Suprapubic skin (tissue), 4 donors: ENCODE data around the gene NINL. TPM values are rescaled to one million over a fixed set of nuclear protein-coding genes. Genes with fewer than 3 reads are reported as not detected.

Experiments
- DNase-seq, 2 donors: peaks; one replicate each; pipeline ENCODE4 v3.0.0-alpha.2; 2019; ENCODE audit warnings: low spot score in 2 of 2
- H3K27ac ChIP-seq: fragments of 200-600 bp; sonication (generic); one replicate; pipeline ENCODE4 v1.5.1; 2019
- H3K27me3 ChIP-seq: fragments of 200-600 bp; sonication (generic); one replicate; pipeline ENCODE4 v1.5.1; 2019
- H3K36me3 ChIP-seq: fragments of 200-600 bp; sonication (generic); one replicate; pipeline ENCODE4 v1.5.1; 2019
- H3K4me1 ChIP-seq: fragments of 200-600 bp; sonication (generic); one replicate; pipeline ENCODE4 v1.5.1; 2019
- H3K4me3 ChIP-seq: fragments of 200-600 bp; sonication (generic); one replicate; pipeline ENCODE4 v1.5.1; 2019; ENCODE audit warnings: mild to moderate bottlenecking
- H3K9me3 ChIP-seq: fragments of 200-600 bp; sonication (generic); one replicate; pipeline ENCODE4 v1.5.1; 2019
- EP300 ChIP-seq: sonication (generic); formaldehyde crosslinking; IDR thresholded peaks from one replicate; pipeline ENCODE4 v1.6.1; 2017; ENCODE audit warnings: antibody characterized with exemption
- POLR2A ChIP-seq, 2 donors: fragments of 450-650 bp; IDR thresholded peaks; one replicate each; pipeline ENCODE4 v1.6.1; 2017; ENCODE audit warnings: antibody characterized with exemption in 2 of 2, mild to moderate bottlenecking in 2 of 2, moderate library complexity in 2 of 2
- POLR2AphosphoS5 ChIP-seq, 3 donors: sonication (generic); formaldehyde crosslinking; IDR thresholded peaks; one replicate each; pipeline ENCODE4 v1.6.1; 2017; ENCODE audit warnings: antibody characterized with exemption in 3 of 3
- WGBS: methylation state at CpG from one replicate; pipeline ENCODE4 v1.1.5; 2018; 5-methylcytosine and 5-hydroxymethylcytosine counted together
- total RNA-seq, 4 donors: library from RNA; depleted of rRNA; stranded (reverse); fragments of >200 nt; gene quantifications; one replicate each; pipeline ENCODE4 v1.1.0, GENCODE V29; 2016
- TF ChIP-seq, protein P1 (sequence below), 2 donors: fragments of 200-600 bp in 1 of 2; fragments of 450-650 bp in 1 of 2; sonication (generic) in 1 of 2; IDR thresholded peaks; one replicate each; pipeline ENCODE4 v1.5.1; 2016 to 2019; ENCODE audit warnings: antibody characterized with exemption in 2 of 2, mild to moderate bottlenecking in 1 of 2, moderate library complexity in 1 of 2

Gene NINL
- total RNA-seq, 4 donors from 2014 or later = 2.0 to 6.9 (median 2.6) TPM

DNA sequence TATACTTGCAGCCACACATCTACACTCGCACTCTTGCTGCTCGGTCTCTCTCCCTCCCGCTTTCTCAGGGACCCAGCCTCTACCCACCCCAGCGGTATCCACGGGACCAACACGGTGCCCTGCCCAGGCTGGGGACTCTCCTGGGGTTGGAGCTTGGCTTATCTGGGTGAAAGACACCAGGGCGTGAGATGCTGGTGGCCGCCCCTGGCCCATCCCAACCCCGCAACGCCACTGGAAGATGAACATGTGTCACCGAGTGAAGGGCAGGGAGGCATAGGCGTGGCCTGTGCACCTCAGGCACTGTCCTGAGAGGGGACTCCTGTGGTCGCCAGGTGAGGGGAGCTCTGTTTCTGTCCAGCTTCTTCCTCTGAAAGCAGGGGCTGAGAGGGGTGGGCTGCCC is 47.4 kb downstream of the NINL start:
- Histone ChIP-seq H3K4me1 (peaks cover 19% of the 10 kb centered on the region), H3K9me3 (no peaks in the 10 kb centered on the region), H3K27ac (no peak overlapping the region), H3K4me3 (no peak overlapping the region), H3K27me3 (no peaks in the 10 kb centered on the region), H3K36me3 (no peaks in the 10 kb centered on the region)
- WGBS = 94% methylated on average over 10 of the region's 13 CpGs
- TF ChIP-seq POLR2AphosphoS5 (IDR thresholded peaks at IDR 0.05) (no peak), POLR2A (IDR thresholded peaks at IDR 0.05) (no peak)
- TF ChIP-seq, protein P1, sequence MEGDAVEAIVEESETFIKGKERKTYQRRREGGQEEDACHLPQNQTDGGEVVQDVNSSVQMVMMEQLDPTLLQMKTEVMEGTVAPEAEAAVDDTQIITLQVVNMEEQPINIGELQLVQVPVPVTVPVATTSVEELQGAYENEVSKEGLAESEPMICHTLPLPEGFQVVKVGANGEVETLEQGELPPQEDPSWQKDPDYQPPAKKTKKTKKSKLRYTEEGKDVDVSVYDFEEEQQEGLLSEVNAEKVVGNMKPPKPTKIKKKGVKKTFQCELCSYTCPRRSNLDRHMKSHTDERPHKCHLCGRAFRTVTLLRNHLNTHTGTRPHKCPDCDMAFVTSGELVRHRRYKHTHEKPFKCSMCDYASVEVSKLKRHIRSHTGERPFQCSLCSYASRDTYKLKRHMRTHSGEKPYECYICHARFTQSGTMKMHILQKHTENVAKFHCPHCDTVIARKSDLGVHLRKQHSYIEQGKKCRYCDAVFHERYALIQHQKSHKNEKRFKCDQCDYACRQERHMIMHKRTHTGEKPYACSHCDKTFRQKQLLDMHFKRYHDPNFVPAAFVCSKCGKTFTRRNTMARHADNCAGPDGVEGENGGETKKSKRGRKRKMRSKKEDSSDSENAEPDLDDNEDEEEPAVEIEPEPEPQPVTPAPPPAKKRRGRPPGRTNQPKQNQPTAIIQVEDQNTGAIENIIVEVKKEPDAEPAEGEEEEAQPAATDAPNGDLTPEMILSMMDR (IDR thresholded peaks at IDR 0.05) = no peak
- no peak for DNase-seq

DNA sequence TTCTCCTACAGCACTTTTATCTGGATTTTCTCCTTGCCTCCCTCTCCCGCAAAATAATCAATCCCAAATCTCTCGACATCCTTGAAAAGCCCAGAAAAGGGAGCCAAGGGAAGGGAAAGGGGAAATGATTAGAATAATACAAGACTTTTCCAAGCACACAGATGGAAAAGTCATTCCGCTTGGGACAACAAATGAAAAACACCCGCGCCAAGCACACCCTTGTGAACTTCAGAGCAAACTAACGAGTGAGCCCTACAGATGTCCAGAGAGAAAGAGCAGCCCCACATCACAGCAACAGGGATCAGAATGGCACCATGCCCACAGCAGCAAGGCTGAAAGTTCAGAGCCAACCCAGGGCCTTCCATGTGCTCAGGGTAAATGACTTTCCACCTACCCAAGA is 49.6 kb downstream of the NINL start:
- no peak for DNase-seq
- TF ChIP-seq EP300 = no peak
- no peak for TF ChIP-seq POLR2AphosphoS5 (IDR thresholded peaks at IDR 0.05)
- TF ChIP-seq, protein P1 (IDR thresholded peaks at IDR 0.05) = no peak
- no peak for TF ChIP-seq POLR2A (IDR thresholded peaks at IDR 0.05)
- no peak overlapping the region for H3K27ac ChIP-seq
- no peaks in the 10 kb centered on the region for H3K9me3 ChIP-seq
- H3K4me3 ChIP-seq = no peak overlapping the region
- H3K36me3 ChIP-seq = no peaks in the 10 kb centered on the region
- peaks cover 19% of the 10 kb centered on the region for H3K4me1 ChIP-seq
- no peaks in the 10 kb centered on the region for H3K27me3 ChIP-seq
- 66% methylated on average over 6 of the region's 6 CpGs for WGBS

DNA sequence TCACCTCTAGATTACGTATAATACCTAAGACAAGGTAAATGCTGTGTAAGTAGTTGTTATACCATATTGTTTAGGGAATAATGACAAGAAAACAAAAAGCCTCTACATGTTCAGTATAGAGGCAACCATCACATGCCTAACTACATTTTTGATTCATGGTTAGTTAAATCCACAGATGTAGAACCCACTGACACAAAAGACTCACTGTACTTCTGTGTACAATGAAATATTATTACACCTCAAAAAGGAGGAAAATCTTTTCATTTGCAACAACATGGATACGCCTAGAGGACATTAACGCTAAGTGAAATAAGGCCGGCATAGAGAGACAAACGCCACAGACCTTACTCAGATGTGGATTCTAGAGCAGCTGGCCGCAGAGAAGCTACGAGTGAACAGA is 50.5 kb downstream of the NINL start:
- 92% methylated on average over 7 of the region's 7 CpGs for WGBS
- no peaks in the 10 kb centered on the region for H3K27me3 ChIP-seq
- TF ChIP-seq POLR2A (IDR thresholded peaks at IDR 0.05) = no peak
- TF ChIP-seq, protein P1 (IDR thresholded peaks at IDR 0.05) = no peak
- TF ChIP-seq EP300 = no peak
- TF ChIP-seq POLR2AphosphoS5 (IDR thresholded peaks at IDR 0.05) = no peak

DNA sequence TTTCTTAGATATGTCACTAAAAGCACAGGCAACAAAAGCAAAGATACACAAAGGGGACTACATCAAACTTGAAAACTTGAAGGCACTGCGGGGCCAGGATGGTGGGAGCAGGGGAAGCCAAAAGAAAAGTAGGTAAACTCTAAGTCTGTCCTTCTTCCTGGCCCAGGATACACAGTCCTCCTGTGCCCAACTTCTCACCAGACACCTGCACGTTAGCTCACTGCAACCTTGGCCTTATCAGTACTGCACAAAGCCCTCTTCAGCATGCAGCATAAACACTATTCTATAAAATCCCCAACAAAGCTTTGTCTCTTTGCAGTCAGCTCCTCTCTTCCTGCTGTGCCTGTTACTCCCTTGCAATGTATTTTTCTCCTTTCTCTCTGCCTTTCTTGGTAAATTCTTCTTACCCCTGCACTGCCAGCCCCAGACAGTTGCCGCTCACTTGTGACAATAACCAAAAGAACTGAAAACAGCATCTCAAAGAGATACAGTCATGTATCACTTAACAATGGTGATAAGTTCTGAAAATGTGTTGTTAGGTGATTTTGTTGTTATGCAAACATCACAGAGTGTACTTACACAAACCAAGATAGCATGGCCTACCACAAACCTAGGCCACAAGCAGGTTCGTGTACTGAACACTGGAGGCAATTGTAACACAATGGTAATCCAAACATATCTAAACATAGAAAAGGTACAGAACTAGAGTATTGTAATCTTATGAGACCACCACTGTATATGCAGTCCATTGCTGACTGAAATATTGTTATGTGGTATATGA is 51.2 kb downstream of the NINL start:
- H3K9me3 ChIP-seq = no peaks in the 10 kb centered on the region
- 83% methylated on average over 4 of the region's 4 CpGs for WGBS
- H3K27me3 ChIP-seq = no peaks in the 10 kb centered on the region
- H3K27ac ChIP-seq = no peak overlapping the region
- peaks cover 6% of the 10 kb centered on the region for H3K4me1 ChIP-seq
- H3K36me3 ChIP-seq = no peaks in the 10 kb centered on the region
- no peak overlapping the region for H3K4me3 ChIP-seq
- no peak for DNase-seq
- no peak for TF ChIP-seq POLR2AphosphoS5 (IDR thresholded peaks at IDR 0.05)
- no peak for TF ChIP-seq EP300
- no peak for TF ChIP-seq POLR2A (IDR thresholded peaks at IDR 0.05)
- TF ChIP-seq, protein P1 (IDR thresholded peaks at IDR 0.05) = no peak

More for the DNA sequence above, 50.5 kb downstream of the NINL start:
- peaks cover 14% of the 10 kb centered on the region for H3K4me1 ChIP-seq
- H3K36me3 ChIP-seq = no peaks in the 10 kb centered on the region
- H3K27ac ChIP-seq = no peak overlapping the region
- H3K4me3 ChIP-seq = no peak overlapping the region
- DNase-seq = no peak
- H3K9me3 ChIP-seq = no peaks in the 10 kb centered on the region

DNA sequence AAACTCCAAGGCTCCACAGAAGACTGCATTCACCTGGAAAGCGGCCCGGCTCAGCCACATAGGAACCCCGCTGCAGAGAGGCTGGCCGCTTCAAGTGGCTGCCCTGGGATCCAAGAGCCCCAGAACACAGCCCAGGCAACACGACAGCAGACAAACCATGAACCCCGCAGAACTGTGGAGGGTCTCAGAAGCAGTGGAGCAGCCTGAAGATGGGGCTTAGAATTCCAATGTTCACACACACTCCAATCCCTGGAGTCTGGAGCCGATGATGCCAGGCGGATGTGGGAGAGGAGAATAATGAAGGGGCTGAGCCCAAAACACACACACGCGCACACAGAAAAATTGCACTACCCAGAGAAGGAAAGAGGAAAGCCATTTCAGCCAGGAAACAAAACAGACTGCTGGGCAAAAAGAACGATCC is 52.4 kb downstream of the NINL start:
- H3K36me3 ChIP-seq = no peaks in the 10 kb centered on the region
- no peak for DNase-seq
- TF ChIP-seq POLR2A (IDR thresholded peaks at IDR 0.05) = no peak
- no peak for TF ChIP-seq POLR2AphosphoS5 (IDR thresholded peaks at IDR 0.05)
- no peak for TF ChIP-seq EP300
- TF ChIP-seq, protein P1 (IDR thresholded peaks at IDR 0.05) = no peak
- H3K27me3 ChIP-seq = no peaks in the 10 kb centered on the region
- H3K4me3 ChIP-seq = no peak overlapping the region
- 73% methylated on average over 11 of the region's 11 CpGs for WGBS
- no peaks in the 10 kb centered on the region for H3K4me1 ChIP-seq
- no peaks in the 10 kb centered on the region for H3K9me3 ChIP-seq
- no peak overlapping the region for H3K27ac ChIP-seq
